GM12801 (cell line): ENCODE results near the gene SLIT3.

Experiments used
- TF ChIP-seq, protein P1 (sequence below): IDR thresholded peaks from one replicate; pipeline ENCODE4 v1.5.1; 2011; ENCODE audit warnings: control low read depth; ENCODE audit not compliant: insufficient read length; ENCODE audit errors: extremely low read depth

SLIT3 gene

DNA sequence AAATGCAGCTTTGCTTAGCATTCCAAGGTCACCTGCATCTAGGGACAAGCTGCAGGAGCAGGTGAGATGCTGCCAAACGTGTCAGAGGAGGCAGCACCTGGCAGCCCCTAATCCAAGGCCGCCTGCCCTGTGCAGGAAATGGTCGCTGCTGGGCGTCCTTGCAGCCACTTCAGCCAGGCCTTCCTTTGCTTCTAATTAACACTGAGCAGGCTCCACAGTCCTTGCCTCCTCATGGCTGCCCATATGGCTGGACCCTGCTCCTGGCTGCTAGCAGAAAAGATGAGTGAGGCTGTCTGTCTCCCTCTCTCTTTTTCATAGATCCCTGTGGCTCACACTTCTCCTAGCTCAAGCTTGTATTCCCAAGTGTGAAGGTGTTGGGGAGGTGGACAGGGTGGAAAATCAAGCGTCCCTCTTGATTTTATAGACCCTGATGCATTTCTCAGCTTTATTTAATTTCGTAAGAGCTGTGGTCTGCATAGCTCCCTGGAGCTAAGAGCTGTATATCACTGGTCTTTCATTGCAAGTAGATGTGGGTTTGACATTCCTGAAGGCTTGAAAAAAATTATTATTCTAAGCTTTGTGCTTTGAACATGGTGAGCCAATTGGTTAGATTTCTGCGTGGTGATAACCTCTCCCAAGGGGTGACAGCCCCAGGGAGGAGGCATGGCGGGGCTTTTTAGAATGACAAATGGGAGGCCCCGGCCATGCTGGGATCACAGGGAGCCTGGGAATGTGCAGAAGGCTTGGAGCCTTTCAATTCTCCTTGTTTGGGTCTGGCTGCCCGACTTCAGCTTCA lies 193.8 kb downstream of the SLIT3 start:
- TF ChIP-seq, protein P1, sequence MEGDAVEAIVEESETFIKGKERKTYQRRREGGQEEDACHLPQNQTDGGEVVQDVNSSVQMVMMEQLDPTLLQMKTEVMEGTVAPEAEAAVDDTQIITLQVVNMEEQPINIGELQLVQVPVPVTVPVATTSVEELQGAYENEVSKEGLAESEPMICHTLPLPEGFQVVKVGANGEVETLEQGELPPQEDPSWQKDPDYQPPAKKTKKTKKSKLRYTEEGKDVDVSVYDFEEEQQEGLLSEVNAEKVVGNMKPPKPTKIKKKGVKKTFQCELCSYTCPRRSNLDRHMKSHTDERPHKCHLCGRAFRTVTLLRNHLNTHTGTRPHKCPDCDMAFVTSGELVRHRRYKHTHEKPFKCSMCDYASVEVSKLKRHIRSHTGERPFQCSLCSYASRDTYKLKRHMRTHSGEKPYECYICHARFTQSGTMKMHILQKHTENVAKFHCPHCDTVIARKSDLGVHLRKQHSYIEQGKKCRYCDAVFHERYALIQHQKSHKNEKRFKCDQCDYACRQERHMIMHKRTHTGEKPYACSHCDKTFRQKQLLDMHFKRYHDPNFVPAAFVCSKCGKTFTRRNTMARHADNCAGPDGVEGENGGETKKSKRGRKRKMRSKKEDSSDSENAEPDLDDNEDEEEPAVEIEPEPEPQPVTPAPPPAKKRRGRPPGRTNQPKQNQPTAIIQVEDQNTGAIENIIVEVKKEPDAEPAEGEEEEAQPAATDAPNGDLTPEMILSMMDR, result no peak

DNA sequence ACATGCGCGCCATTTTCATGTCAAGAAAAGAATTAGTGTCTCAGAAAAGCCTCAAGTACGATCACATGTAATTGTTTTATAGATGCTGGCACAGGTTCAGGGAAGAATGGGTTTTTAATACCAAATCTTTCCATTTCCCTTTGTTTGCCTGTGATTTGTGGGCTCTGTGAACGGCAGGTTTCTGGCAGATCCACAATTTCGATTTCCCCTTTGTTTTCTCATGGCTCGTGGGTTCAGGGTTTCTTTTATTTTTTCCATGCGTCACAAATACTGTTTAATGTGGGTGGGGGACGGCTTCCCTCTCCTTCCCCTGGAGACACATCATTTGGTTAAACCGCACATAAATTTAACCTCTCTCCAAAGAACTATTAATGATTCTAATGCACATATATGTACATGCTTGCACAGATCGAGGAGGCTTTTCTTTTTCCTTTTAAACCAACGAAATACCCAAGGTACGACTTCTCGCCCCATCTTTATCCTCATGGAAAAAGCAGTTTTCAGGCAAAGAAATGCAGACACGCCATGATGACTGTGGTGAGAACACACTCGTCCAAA lies 195.9 kb downstream of the SLIT3 start:
- TF ChIP-seq, protein P1, result no peak

- TF ChIP-seq, protein P1, result no peak
Measured at GRCh38 chr5:169103586-169104181, 197.3 kb downstream of the SLIT3 start.

DNA sequence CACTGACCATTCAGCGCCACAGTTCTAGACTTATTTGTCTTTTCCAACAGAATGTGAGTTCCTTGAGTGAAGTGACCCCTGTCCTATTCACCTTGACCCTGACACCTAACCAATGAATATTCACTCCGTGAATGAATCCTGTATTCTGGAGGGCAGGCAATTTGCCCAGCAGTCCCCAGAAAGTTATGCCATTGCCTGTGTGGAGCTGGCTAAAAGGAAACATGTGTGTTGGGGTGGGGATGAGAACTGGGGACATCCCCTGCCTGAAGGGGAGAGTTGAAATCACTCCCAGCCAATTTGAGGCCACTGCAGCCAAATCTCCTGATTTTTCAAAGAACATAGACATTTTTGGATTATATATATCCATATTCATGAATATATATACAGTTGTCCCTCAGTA lies 199.0 kb downstream of the SLIT3 start:
- TF ChIP-seq, protein P1, result no peak

GRCh38 chr5:169100735-169101075 lies 200.2 kb downstream of the SLIT3 start:
- TF ChIP-seq, protein P1, result no peak

- TF ChIP-seq, protein P1, result no peak
Measured at GRCh38 chr5:169099801-169100734, 200.9 kb downstream of the SLIT3 start.
